ENCODE results near the gene IL1F10.

The IL1F10 gene, protein sequence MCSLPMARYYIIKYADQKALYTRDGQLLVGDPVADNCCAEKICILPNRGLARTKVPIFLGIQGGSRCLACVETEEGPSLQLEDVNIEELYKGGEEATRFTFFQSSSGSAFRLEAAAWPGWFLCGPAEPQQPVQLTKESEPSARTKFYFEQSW

DNA sequence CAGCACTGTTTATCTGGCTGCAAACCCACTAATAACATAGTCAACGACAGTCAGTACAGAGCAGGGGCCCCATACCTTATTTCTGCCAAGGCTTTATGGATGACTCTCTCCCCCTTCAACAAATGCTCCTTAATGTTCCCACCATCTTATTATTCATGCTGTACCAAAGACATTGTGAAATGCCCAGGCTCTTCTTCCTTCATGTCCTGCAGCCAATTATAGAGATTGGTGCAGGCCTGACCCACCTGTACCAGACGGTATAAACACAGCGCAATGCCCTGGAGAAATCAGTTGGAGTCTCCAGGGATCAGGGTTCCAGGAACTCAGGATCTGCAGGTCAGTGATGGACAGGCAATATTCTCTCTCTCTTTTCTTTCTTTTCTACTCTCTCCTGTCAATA is at the start of gene IL1F10:
Gene IL1F10, plus strand, starts transcription at position 290 of the 400 bp plus-strand sequence. CDS start 4,769 bp downstream, outside the sequence.
- DNase-seq: no peak
- Histone ChIP-seq H3K27me3 (ENCODE audit: insufficient read depth, low read depth, severe bottlenecking) (no peaks in the 10 kb centered on the region), H3K36me3 (no peaks in the 10 kb centered on the region), H3K4me3 (ENCODE audit: low read depth, low read length) (no peak within 1 kb of the TSS), H3K27ac (no peak within 1 kb of the TSS), H3K9me3 (ENCODE audit: severe bottlenecking) (no peaks in the 10 kb centered on the region)
- TF ChIP-seq, protein P1, sequence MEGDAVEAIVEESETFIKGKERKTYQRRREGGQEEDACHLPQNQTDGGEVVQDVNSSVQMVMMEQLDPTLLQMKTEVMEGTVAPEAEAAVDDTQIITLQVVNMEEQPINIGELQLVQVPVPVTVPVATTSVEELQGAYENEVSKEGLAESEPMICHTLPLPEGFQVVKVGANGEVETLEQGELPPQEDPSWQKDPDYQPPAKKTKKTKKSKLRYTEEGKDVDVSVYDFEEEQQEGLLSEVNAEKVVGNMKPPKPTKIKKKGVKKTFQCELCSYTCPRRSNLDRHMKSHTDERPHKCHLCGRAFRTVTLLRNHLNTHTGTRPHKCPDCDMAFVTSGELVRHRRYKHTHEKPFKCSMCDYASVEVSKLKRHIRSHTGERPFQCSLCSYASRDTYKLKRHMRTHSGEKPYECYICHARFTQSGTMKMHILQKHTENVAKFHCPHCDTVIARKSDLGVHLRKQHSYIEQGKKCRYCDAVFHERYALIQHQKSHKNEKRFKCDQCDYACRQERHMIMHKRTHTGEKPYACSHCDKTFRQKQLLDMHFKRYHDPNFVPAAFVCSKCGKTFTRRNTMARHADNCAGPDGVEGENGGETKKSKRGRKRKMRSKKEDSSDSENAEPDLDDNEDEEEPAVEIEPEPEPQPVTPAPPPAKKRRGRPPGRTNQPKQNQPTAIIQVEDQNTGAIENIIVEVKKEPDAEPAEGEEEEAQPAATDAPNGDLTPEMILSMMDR (IDR thresholded peaks at IDR 0.05; ENCODE audit: low read depth, low read length): no peak

DNA sequence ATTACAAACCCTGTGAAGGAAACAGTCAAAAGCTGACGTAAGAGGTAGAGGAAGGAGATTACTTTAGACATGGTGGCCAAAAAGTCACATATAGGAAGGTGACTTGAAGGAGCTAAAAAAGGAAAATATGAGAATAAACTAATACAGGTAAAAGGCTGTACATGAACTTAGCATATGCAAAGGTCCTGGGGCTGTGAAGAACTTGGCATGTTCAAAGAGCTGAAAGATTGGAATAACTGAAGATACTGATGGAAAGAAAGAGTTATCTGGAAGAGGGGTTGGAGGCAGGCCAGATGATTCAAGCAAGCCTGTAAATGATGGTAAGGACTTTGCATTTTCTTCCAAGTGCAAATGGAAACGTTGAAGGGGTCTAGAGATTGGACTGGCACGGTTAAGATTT is 49.3 kb upstream of the IL1F10 start:
- Histone ChIP-seq H3K27ac (no peak overlapping the region), H3K9me3 (ENCODE audit: severe bottlenecking) (no peaks in the 10 kb centered on the region), H3K4me3 (ENCODE audit: low read depth, low read length) (no peak overlapping the region), H3K36me3 (no peaks in the 10 kb centered on the region), H3K27me3 (ENCODE audit: insufficient read depth, low read depth, severe bottlenecking) (no peaks in the 10 kb centered on the region)
- DNase-seq: no peak
- TF ChIP-seq, protein P1 (IDR thresholded peaks at IDR 0.05; ENCODE audit: low read depth, low read length): no peak

- Histone ChIP-seq H3K27me3 (ENCODE audit: insufficient read depth, low read depth, severe bottlenecking) (no peaks in the 10 kb centered on the region), H3K27ac (no peak overlapping the region), H3K36me3 (no peaks in the 10 kb centered on the region), H3K9me3 (ENCODE audit: severe bottlenecking) (no peaks in the 10 kb centered on the region), H3K4me3 (ENCODE audit: low read depth, low read length) (no peak overlapping the region)
- TF ChIP-seq, protein P1 (IDR thresholded peaks at IDR 0.05; ENCODE audit: low read depth, low read length): no peak
- no peak for DNase-seq
Measured at GRCh38 chr2:113021312-113021711, 46.5 kb upstream of the IL1F10 start.

DNA sequence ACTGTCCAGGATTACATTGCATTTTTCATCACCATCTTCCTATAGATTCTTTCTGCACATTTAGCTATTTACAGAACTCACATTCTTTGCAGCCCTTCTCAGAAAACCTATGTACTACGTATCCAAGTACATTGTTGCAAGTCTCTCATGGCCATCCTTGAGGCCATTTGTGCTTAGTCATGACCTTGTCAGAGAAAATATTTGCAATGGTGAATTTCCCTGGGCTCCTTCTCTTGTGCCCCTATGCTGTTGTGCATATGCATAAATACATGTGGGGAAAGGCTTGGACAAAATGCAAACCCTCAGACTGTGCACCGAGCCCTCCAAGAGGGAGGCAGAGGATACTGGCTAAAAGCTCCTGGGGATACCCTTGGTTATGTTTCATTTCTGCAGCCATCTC is 43.0 kb upstream of the IL1F10 start:
- DNase-seq: no peak
- H3K4me3 ChIP-seq (ENCODE audit: low read depth, low read length): no peak overlapping the region
- H3K36me3 ChIP-seq: no peaks in the 10 kb centered on the region
- TF ChIP-seq, protein P1 (IDR thresholded peaks at IDR 0.05; ENCODE audit: low read depth, low read length): no peak
- H3K27ac ChIP-seq: no peak overlapping the region
- H3K27me3 ChIP-seq (ENCODE audit: insufficient read depth, low read depth, severe bottlenecking): no peaks in the 10 kb centered on the region
- H3K9me3 ChIP-seq (ENCODE audit: severe bottlenecking): no peaks in the 10 kb centered on the region

DNA sequence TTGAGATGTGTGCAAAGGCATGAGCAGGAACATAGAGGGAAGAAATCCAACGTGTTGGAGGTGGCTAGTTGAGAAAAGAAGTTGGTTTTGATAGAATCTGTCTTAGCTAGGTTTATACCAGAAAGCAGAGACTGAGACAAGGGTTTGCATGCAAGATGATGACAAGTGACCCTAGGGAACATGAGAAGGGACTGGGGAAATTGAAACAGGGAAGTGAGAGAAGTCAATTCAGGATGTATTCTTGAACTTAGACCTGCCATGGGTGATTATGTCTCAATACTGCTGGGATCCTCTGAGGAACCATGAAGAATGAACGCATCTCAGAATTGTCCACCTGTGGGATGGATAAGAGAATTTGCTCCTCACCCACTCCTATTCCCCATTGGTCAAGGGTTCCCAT is 42.0 kb upstream of the IL1F10 start:
- Histone ChIP-seq H3K9me3 (ENCODE audit: severe bottlenecking) (no peaks in the 10 kb centered on the region), H3K36me3 (no peaks in the 10 kb centered on the region), H3K4me3 (ENCODE audit: low read depth, low read length) (no peak overlapping the region), H3K27ac (no peak overlapping the region), H3K27me3 (ENCODE audit: insufficient read depth, low read depth, severe bottlenecking) (no peaks in the 10 kb centered on the region)
- no peak for DNase-seq
- TF ChIP-seq, protein P1 (IDR thresholded peaks at IDR 0.05; ENCODE audit: low read depth, low read length): no peak

DNA sequence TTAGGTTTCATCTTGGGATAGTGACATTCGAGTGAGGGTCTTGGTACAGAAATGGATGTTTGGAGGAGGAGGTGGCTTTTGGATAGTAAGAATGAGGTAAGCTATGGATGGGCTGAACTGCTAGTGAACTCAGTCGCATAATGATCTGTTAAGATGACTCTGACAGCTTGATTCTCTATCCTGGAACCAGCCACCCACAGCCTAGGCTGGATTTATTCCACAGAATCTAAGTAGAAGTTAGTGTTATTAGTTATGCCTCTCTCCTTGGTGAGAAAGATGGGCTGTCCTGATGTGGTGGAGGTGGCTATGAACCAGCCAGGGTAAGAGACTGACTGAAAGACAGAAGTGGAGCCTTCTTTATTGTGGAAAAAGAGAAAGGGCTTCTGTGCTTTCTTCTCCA is 40.1 kb upstream of the IL1F10 start:
- DNase-seq: no peak
- H3K27me3 ChIP-seq (ENCODE audit: insufficient read depth, low read depth, severe bottlenecking): no peaks in the 10 kb centered on the region
- no peak overlapping the region for H3K27ac ChIP-seq
- no peak overlapping the region for H3K4me3 ChIP-seq (ENCODE audit: low read depth, low read length)
- TF ChIP-seq, protein P1 (IDR thresholded peaks at IDR 0.05; ENCODE audit: low read depth, low read length): no peak
- H3K9me3 ChIP-seq (ENCODE audit: severe bottlenecking): no peaks in the 10 kb centered on the region
- H3K36me3 ChIP-seq: no peaks in the 10 kb centered on the region

Data from WERI-Rb-1 (cell line).